Endodermal cell (in vitro differentiated cells): ENCODE data around the gene ABR. TPM values are rescaled to one million over a fixed set of nuclear protein-coding genes. Genes with fewer than 3 reads are reported as not detected.
"Not testable (repeated sequence)": the region's sequence is repeated elsewhere in the genome, so short reads cannot be mapped to it uniquely, and the experiment has no call there.

Source experiments
- DNase-seq: peaks from one replicate; pipeline ENCODE4 v3.0.0-alpha.2; 2017
- H3K27ac ChIP-seq: 2 replicates; pipeline ENCODE4 v1.5.1; 2013; ENCODE audit warnings: mild to moderate bottlenecking, low read depth, low read length, moderate library complexity
- H3K27me3 ChIP-seq: 2 replicates; pipeline ENCODE4 v1.6.1; 2013; ENCODE audit warnings: mild to moderate bottlenecking, low read length, moderate library complexity; ENCODE audit not compliant: insufficient read depth, control insufficient read depth, poor library complexity, severe bottlenecking
- H3K36me3 ChIP-seq: 2 replicates; pipeline ENCODE4 v1.7.0; 2013; ENCODE audit warnings: mild to moderate bottlenecking, low read length, moderate library complexity; ENCODE audit not compliant: control insufficient read depth, insufficient read depth
- H3K4me1 ChIP-seq: one replicate; pipeline ENCODE4 v1.7.0; 2013; ENCODE audit warnings: low read length; ENCODE audit not compliant: control insufficient read depth, insufficient read depth
- H3K4me3 ChIP-seq: 2 replicates; pipeline ENCODE4 v1.5.1; 2013; ENCODE audit warnings: mild to moderate bottlenecking, low read length, moderate library complexity
- H3K9ac ChIP-seq: 2 replicates; pipeline ENCODE4 v1.6.1; 2013; ENCODE audit warnings: mild to moderate bottlenecking, low read length, moderate library complexity; ENCODE audit not compliant: poor library complexity, severe bottlenecking; ENCODE audit errors: extremely low read depth
- H3K9me3 ChIP-seq: 2 replicates; pipeline ENCODE4 v1.6.1; 2013; ENCODE audit warnings: mild to moderate bottlenecking, low read length, moderate library complexity; ENCODE audit not compliant: control insufficient read depth
- H3K27ac Mint-ChIP-seq: 2 replicates; pipeline ENCODE4 v1.8.0; 2020; ENCODE audit warnings: mixed read lengths
- H3K27me3 Mint-ChIP-seq: 2 replicates; pipeline ENCODE4 v1.8.0; 2021; ENCODE audit warnings: mild to moderate bottlenecking, mixed read lengths; ENCODE audit not compliant: insufficient read depth
- H3K36me3 Mint-ChIP-seq: 2 replicates; pipeline ENCODE4 v1.8.0; 2020; ENCODE audit warnings: low read depth, mixed read lengths
- H3K4me1 Mint-ChIP-seq: 2 replicates; pipeline ENCODE4 v1.8.0; 2020; ENCODE audit warnings: mixed read lengths
- H3K4me3 Mint-ChIP-seq: 2 replicates; pipeline ENCODE4 v1.8.0; 2020; ENCODE audit warnings: mild to moderate bottlenecking, moderate library complexity, mixed read lengths
- H3K9me3 Mint-ChIP-seq: 2 replicates; pipeline ENCODE4 v1.8.0; 2020; ENCODE audit warnings: mild to moderate bottlenecking, mixed read lengths
- WGBS, 2 experiments: methylation state at CpG; one replicate each; pipeline versions ENCODE4 v1.1.5 to v1.1.7; 2013; ENCODE audit warnings: missing lambda C conversion rate in 2 of 2, mixed read lengths in 1 of 2; ENCODE audit not compliant: insufficient coverage in 1 of 2, insufficient read length in 1 of 2; 5-methylcytosine and 5-hydroxymethylcytosine counted together
- total RNA-seq, 2 donors: library from RNA; stranded (reverse); fragmentation: NEBNext Ultra II Directional in 1 of 2; extraction: Animal tissue kit (Norgen Biotek cat#: 25700) in 1 of 2; gene quantifications; 2 replicates in 1 of 2; 3 replicates in 1 of 2; pipeline ENCODE4 v1.2.1, GENCODE V29; 2021
- TF ChIP-seq, protein P1 (sequence below): fragments of 200-600 bp; sonication (generic); conservative IDR thresholded peaks from 2 replicates; pipeline ENCODE4 v1.5.0; 2021; ENCODE audit warnings: antibody characterized with exemption, mild to moderate bottlenecking

The ABR gene
- total RNA-seq, 2 donors from 2014 or later, result 51.1 to 58.7 TPM

- Mint-ChIP-seq H3K9me3 (no peaks in the 10 kb centered on the region), H3K4me3 (no peak overlapping the region), H3K36me3 (peaks cover 15% of the 10 kb centered on the region), H3K4me1 (no peaks in the 10 kb centered on the region), H3K27me3 (no peaks in the 10 kb centered on the region), H3K27ac (no peak overlapping the region)
- Histone ChIP-seq H3K9ac (no peak overlapping the region), H3K4me1 (no peaks in the 10 kb centered on the region), H3K36me3 (no peaks in the 10 kb centered on the region), H3K9me3 (no peaks in the 10 kb centered on the region), H3K27ac (peak overlapping the region; percentile 75), H3K4me3 (no peak overlapping the region), H3K27me3 (no peaks in the 10 kb centered on the region)
- peak; percentile 86 for DNase-seq
- TF ChIP-seq, protein P1, sequence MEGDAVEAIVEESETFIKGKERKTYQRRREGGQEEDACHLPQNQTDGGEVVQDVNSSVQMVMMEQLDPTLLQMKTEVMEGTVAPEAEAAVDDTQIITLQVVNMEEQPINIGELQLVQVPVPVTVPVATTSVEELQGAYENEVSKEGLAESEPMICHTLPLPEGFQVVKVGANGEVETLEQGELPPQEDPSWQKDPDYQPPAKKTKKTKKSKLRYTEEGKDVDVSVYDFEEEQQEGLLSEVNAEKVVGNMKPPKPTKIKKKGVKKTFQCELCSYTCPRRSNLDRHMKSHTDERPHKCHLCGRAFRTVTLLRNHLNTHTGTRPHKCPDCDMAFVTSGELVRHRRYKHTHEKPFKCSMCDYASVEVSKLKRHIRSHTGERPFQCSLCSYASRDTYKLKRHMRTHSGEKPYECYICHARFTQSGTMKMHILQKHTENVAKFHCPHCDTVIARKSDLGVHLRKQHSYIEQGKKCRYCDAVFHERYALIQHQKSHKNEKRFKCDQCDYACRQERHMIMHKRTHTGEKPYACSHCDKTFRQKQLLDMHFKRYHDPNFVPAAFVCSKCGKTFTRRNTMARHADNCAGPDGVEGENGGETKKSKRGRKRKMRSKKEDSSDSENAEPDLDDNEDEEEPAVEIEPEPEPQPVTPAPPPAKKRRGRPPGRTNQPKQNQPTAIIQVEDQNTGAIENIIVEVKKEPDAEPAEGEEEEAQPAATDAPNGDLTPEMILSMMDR, result no peak
- WGBS, 2 experiments, result 82 to 86% methylated on average over 22 to 30 of the region's 30 CpGs
Observed at GRCh38 chr17:1153795-1154546, 25.8 kb downstream of the ABR start.

DNA sequence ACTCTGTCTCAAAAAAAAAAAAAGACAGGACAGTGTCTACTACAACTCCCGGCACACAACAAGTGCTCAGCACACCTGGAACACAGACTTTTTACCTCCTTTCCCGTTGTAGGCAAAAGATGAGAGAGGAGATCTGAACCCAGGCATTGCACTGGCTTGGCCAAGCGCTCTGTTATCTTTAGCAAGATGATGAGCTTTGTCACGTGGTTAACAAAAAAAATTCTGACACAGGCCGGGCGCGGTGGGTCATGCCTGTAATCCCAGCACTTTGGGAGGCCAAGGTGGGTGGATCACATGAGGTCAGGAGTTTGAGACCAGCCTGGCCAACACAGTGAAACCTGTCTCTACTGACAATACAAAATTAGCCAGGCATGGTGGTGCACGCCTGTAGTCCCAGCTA lies 27.2 kb downstream of the ABR start:
- not testable (repeated sequence) for H3K4me3 Mint-ChIP-seq, H3K9me3 Mint-ChIP-seq, H3K27me3 ChIP-seq, DNase-seq, H3K4me3 ChIP-seq, H3K4me1 Mint-ChIP-seq, H3K27ac ChIP-seq, H3K36me3 ChIP-seq, H3K4me1 ChIP-seq, H3K9me3 ChIP-seq, H3K9ac ChIP-seq, H3K36me3 Mint-ChIP-seq, H3K27ac Mint-ChIP-seq, H3K27me3 Mint-ChIP-seq
- 91 to 93% methylated on average over 6 to 8 of the region's 8 CpGs for WGBS, 2 experiments

GRCh38 chr17:1150863-1151600 lies 28.7 kb downstream of the ABR start:
- DNase-seq, result no peak
- TF ChIP-seq, protein P1, result no peak
- WGBS, 2 experiments, result 92 to 94% methylated on average over 11 to 12 of the region's 12 CpGs
- Mint-ChIP-seq H3K4me3 (no peak overlapping the region), H3K9me3 (no peaks in the 10 kb centered on the region), H3K4me1 (peaks cover 2% of the 10 kb centered on the region), H3K27ac (no peak overlapping the region), H3K36me3 (peaks cover 9% of the 10 kb centered on the region), H3K27me3 (peaks cover 2% of the 10 kb centered on the region)
- H3K9ac ChIP-seq, result no peak overlapping the region
- H3K36me3 ChIP-seq, result no peaks in the 10 kb centered on the region
- no peaks in the 10 kb centered on the region for H3K4me1 ChIP-seq
- H3K27ac ChIP-seq, result no peak overlapping the region
- no peaks in the 10 kb centered on the region for H3K9me3 ChIP-seq
- H3K27me3 ChIP-seq, result no peaks in the 10 kb centered on the region
- no peak overlapping the region for H3K4me3 ChIP-seq
